ENCODE measurements around the gene OVAAL. TPM values are rescaled to one million over a fixed set of nuclear protein-coding genes. Genes with fewer than 3 reads are reported as not detected.

The OVAAL gene
- total and polyA plus RNA-seq, 2 of the 4 experiments (the other 2 are of a cell fraction), result not detected

- peaks cover 5% of the 10 kb centered on the region for H3K4me1 ChIP-seq (ENCODE audit: control insufficient read depth, insufficient read depth, low read length)
- ChIA-PET POLR2A (ENCODE audit: unreplicated experiment) (no interaction called here), CTCF (interaction anchor here (0.5 kb wide), 1 partner anchor 1793 kb away, joined by 4 read pairs; no protein-coding TSS in a partner anchor)
- H4K5ac ChIP-seq (ENCODE audit: low read depth, low read length), result no peak overlapping the region
- no peak overlapping the region for H3K18ac ChIP-seq (ENCODE audit: low read depth, low read length)
- no peak overlapping the region for H3K56ac ChIP-seq (ENCODE audit: extremely low read depth, insufficient read depth, low read length)
- H3K9me3 ChIP-seq (ENCODE audit: control insufficient read depth, insufficient read depth, low read length), result no peaks in the 10 kb centered on the region
- H3K4me3 ChIP-seq (ENCODE audit: insufficient read depth, low read depth, low read length), result no peak overlapping the region
- intact Hi-C loops (cut with micrococcal nuclease) (no loop called here), in situ Hi-C loops (cut with MboI; ENCODE audit: low sequenced_read_pairs) (no loop called here), dilution Hi-C loops (cut with HindIII; ENCODE audit: low sequenced_read_pairs, unreplicated experiment) (no loop called here)
- no peak overlapping the region for H2BK15ac ChIP-seq (ENCODE audit: low read depth, low read length)
- no peaks in the 10 kb centered on the region for H4K20me1 ChIP-seq (ENCODE audit: insufficient read depth, low read length)
- H4K91ac ChIP-seq (ENCODE audit: insufficient read depth, low read depth, low read length), result no peak overlapping the region
- no peak overlapping the region for H3K9ac ChIP-seq (ENCODE audit: low read depth, low read length)
- no TSS peak for BruUV-seq (replicated peaks)
- no peak overlapping the region for H3K14ac ChIP-seq (replicated peaks; ENCODE audit: low read depth, low read length)
- no peak overlapping the region for H2AFZ ChIP-seq (replicated peaks; ENCODE audit: low read length, poor library complexity)
- H2BK20ac ChIP-seq (ENCODE audit: low read depth, low read length), result no peak overlapping the region
- no peak overlapping the region for H3K27ac ChIP-seq (ENCODE audit: insufficient read depth, low read length)
- no peak overlapping the region for H2BK5ac ChIP-seq (ENCODE audit: low read depth, low read length, poor library complexity, severe bottlenecking)
- WGBS, 2 experiments (ENCODE audit: extremely low coverage in 2 of 2, insufficient read length in 1 of 2), result no CpG with 5 or more reads among the region's 1 CpG
- H3K23ac ChIP-seq (ENCODE audit: low read depth, low read length), result no peak overlapping the region
- H3K27me3 ChIP-seq (ENCODE audit: control insufficient read depth, insufficient read depth, low read length), result no peaks in the 10 kb centered on the region
- H3K4ac ChIP-seq (ENCODE audit: low read depth, low read length), result no peak overlapping the region
- no peak overlapping the region for H2BK120ac ChIP-seq (ENCODE audit: low read depth, low read length)
- no peak overlapping the region for H2AK5ac ChIP-seq (ENCODE audit: low read depth, low read length)
- no peak for TF ChIP-seq ELK1 (IDR thresholded peaks at IDR 0.05; ENCODE audit: borderline replicate concordance, low read depth, low read length)
- TF ChIP-seq MXI1 (IDR thresholded peaks at IDR 0.05; ENCODE audit: borderline replicate concordance, low read depth, low read length), result no peak
- no peak for TF ChIP-seq RCOR1 (IDR thresholded peaks at IDR 0.05; ENCODE audit: insufficient replicate concordance, low read length)
- TF ChIP-seq FOS (IDR thresholded peaks at IDR 0.05; ENCODE audit: low read depth, low read length), result no peak
- no peak for TF ChIP-seq SMC3 (IDR thresholded peaks at IDR 0.05; ENCODE audit: low read depth, low read length)
- no peak for TF ChIP-seq CTCF (conservative IDR thresholded peaks at IDR 0.05; ENCODE audit: low read depth, low read length)
- no peak for TF ChIP-seq MAFK (IDR thresholded peaks at IDR 0.05; ENCODE audit: low read depth, low read length)
- no peak for TF ChIP-seq CHD1 (IDR thresholded peaks at IDR 0.05; ENCODE audit: low read depth, low read length)
- TF ChIP-seq POLR2A (IDR thresholded peaks at IDR 0.05; ENCODE audit: low read depth, low read length), result no peak
- no peak for TF ChIP-seq MAZ (IDR thresholded peaks at IDR 0.05; ENCODE audit: borderline replicate concordance, low read depth, low read length)
- no peak overlapping the region for H2AK9ac ChIP-seq (replicated peaks; ENCODE audit: low read depth, low read length, poor library complexity)
- no peaks in the 10 kb centered on the region for H3K36me3 ChIP-seq (ENCODE audit: control insufficient read depth, insufficient read depth, low read length)
- no peak for ATAC-seq (ENCODE audit: low read depth)
- DNase-seq, result no peak
- H3K9me1 ChIP-seq (ENCODE audit: insufficient read depth, low read length), result peaks cover 2% of the 10 kb centered on the region; the same call in 1 of the 2 replicates
- H4K8ac ChIP-seq (ENCODE audit: low read depth in 2 of 2, low read length in 2 of 2), result no peak overlapping the region
- no peak overlapping the region for H3K4me2 ChIP-seq (ENCODE audit: low read depth, low read length)
- H3K79me1 ChIP-seq (ENCODE audit: low read depth in 1 of 2, low read length in 2 of 2), result no peaks in the 10 kb centered on the region
Observed at GRCh38 chr1:180545991-180546390, 12.8 kb upstream of the OVAAL start.

Measured in IMR-90 (cell line).